Spleen (tissue), 7 donors: ENCODE results near the gene PPM1L.

Experiments
- POLR2A ChIP-seq, 3 donors: fragments of 450-650 bp; IDR thresholded peaks; one replicate each; pipeline ENCODE4 v1.5.1; 2017; ENCODE audit warnings: antibody characterized with exemption in 3 of 3, mild to moderate bottlenecking in 1 of 3
- TF ChIP-seq, protein P1 (sequence below), 11 experiments: fragments of 200-600 bp in 7 of 11; fragments of 450-650 bp in 4 of 11; sonication (generic) in 4 of 11; IDR thresholded peaks in 8 of 11; conservative IDR thresholded peaks in 3 of 11; 1 replicate in 7 of 11; 2 replicates in 4 of 11; pipeline versions ENCODE4 v1.4.0 to v1.8.0; 2016 to 2021; ENCODE audit warnings: antibody characterized with exemption in 11 of 11, inconsistent platforms in 4 of 11, mild to moderate bottlenecking in 1 of 11
- donor health status: DM: no; HTN: no; CAD: no; lungs with moderate emphysema.
- donor health status: DM: no; HTN: no; CAD: no.
- donor health status: DM: no; HTN: no; CAD: no.

DNA sequence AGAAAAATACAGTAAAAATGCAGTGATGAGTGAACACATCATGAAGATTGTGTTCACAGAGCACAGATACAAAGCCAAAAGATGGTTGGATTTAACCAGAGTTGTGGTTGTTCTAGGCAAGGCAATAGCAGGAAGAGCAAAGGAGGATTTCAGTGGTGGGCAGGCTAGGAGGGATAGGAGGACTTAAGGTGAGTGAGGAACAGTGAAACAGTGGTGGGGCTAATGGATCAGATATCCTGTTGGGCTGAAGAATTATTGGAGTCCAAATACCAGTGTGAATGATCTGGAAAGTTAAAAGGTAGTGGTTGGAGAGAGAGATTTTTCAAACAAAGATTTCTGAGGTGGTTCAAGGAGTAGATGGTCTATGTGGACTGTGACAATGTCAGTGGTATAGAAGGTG lies 240.8 kb downstream of the PPM1L start:
- TF ChIP-seq, protein P1, sequence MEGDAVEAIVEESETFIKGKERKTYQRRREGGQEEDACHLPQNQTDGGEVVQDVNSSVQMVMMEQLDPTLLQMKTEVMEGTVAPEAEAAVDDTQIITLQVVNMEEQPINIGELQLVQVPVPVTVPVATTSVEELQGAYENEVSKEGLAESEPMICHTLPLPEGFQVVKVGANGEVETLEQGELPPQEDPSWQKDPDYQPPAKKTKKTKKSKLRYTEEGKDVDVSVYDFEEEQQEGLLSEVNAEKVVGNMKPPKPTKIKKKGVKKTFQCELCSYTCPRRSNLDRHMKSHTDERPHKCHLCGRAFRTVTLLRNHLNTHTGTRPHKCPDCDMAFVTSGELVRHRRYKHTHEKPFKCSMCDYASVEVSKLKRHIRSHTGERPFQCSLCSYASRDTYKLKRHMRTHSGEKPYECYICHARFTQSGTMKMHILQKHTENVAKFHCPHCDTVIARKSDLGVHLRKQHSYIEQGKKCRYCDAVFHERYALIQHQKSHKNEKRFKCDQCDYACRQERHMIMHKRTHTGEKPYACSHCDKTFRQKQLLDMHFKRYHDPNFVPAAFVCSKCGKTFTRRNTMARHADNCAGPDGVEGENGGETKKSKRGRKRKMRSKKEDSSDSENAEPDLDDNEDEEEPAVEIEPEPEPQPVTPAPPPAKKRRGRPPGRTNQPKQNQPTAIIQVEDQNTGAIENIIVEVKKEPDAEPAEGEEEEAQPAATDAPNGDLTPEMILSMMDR (IDR thresholded peaks at IDR 0.05 in 8 of 11, conservative IDR thresholded peaks at IDR 0.05 in 3 of 11), result no peak
- no peak for TF ChIP-seq POLR2A (IDR thresholded peaks at IDR 0.05)
